Activated CD4-positive, CD25-positive, alpha-beta regulatory T cell (primary cell): Measurements from ENCODE around the gene ST14.
"Not testable (repeated sequence)": the region's sequence is repeated elsewhere in the genome, so short reads cannot be mapped to it uniquely, and the experiment has no call there.

Experiments
- DNase-seq, 4 experiments: peaks; one replicate each; lab custom pipeline; 2025; lab: John Stamatoyannopoulos, UW

ST14 gene

DNA sequence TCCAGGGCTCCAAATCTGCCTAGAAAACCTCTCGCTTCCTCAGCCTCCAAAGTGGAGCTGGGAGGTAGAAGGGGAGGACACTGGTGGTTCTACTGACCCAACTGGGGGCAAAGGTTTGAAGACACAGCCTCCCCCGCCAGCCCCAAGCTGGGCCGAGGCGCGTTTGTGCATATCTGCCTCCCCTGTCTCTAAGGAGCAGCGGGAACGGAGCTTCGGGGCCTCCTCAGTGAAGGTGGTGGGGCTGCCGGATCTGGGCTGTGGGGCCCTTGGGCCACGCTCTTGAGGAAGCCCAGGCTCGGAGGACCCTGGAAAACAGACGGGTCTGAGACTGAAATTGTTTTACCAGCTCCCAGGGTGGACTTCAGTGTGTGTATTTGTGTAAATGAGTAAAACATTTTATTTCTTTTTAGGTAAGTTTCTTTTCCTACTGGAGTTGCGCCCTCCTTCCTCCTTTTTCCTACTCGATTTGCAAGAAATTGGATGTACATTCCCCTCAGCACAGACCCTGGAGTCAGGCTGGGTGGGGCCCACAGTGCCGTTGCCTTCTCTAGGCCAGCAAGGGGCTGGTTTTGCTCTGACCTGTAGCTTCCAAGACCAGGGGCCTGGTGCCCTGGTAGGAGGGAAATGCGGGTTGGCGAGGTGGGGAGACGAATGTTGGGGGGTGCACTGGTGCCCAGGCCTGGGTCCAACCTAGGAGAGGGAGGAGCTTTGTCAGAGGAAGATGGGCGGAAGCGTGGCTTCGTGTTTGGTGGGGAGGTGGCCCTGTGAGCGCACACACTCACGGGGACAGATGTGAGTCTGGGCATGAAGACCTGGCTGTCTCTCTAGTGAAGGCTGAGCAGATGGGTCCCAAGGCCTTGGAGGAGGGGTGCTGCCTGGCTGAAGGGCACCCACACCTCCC, 50.6 kb downstream of the ST14 start:
- DNase-seq: no peak

DNA sequence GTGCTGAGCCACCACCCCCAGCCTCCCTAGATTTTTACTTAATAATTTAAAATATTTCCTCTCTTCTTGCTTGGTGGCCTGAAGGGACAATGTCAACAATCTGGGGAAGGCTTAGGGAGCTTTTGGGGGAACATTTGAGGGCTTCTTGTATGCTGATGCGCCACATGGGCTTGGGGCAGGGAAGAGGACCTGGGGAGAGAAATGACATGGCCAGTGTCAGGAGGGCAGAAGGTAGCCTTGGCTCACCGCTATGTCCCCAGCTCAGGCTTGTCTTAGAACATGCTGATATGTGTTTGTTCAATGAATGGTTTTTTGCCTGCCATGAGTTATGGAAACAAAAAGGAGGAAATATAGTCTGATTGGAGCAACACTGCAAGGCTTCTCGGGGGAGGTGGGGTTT, 51.6 kb downstream of the ST14 start:
- DNase-seq: no peak

- DNase-seq: no peak
These were observed 52.3 kb downstream of the ST14 start for GRCh38 chr11:130211781-130212401.

DNA sequence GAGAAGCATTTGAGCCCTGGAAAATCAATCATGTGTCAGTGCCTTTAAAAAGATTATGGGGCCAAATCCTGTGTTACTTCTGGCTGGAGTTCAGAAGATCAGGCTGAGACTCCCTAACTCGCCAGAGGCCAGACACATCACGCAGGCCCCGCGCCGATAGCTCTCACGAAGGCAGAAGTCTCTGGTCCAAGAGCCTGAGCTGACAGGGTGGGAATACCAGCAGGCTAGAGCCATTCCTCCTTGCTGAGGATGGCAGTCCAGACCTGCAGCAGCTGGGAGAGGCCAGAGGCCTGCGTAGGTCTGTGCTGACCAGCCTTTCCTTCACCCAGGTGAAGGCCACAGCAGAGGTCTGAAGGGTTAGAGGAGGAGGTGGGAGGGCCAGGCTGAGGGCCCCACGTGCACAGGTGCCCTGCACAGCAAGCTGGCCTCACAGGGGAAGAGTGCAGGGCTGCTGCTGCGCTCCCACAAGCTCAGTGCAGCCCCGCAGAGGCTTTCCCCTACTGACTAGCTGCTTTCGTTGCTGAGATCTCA, 52.9 kb downstream of the ST14 start:
- DNase-seq: no peak

DNA sequence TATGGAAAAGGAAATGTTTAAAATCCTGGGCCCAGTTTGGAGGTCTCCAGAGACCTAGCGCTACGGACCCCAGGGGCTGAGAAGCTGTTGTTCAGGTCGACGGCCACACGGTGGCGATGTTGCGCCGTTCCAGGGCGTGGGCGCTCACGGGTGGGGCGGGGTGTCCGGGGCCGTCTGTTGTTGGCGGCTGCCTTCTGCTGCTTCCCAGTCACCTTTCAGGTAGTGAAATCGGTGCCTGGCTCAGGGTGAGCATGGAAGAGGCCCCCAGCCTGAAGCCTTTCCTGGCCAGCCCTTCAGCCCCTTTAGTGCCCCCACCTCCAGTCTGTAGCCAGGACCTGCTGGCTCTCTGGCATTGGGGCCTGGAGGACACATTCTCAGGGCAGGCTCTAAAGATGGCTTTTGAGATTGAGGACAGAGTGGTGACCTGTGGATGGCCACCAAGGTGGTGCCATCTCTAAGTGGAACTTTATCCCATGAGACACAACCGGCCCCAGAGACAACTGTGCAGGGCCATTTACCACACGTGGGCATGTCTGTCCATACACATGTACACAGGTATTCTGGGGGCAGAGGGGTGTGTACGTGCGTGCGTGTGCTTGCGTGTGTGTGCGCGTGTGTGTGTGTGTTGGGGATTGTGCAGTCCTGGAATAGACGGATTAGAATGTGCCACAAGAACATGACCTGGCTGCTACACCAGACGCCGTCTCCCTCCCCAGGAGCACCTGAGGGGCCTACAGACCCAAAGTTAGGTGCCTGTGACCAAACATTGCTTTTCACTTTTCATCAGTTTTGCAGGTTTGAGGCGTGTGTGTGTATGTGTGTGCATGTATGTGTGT, 53.8 kb downstream of the ST14 start:
- DNase-seq: peak; percentile 45 to 58 (median 52)

DNA sequence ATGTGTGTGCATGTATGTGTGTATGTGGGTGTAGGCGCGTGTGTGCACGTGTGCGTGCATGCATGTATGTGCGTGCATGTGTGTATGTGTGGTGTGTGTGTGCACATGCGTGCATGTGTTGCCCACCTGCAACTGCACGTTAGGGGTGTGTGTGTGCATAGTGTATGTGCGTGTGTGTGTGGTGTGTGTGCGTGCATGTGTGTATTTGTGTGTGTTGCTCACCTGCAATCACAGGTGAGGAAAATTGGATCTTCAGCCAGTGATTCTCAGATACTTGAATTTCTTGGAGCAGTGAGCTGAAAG, 54.3 kb downstream of the ST14 start:
- no peak for DNase-seq

DNA sequence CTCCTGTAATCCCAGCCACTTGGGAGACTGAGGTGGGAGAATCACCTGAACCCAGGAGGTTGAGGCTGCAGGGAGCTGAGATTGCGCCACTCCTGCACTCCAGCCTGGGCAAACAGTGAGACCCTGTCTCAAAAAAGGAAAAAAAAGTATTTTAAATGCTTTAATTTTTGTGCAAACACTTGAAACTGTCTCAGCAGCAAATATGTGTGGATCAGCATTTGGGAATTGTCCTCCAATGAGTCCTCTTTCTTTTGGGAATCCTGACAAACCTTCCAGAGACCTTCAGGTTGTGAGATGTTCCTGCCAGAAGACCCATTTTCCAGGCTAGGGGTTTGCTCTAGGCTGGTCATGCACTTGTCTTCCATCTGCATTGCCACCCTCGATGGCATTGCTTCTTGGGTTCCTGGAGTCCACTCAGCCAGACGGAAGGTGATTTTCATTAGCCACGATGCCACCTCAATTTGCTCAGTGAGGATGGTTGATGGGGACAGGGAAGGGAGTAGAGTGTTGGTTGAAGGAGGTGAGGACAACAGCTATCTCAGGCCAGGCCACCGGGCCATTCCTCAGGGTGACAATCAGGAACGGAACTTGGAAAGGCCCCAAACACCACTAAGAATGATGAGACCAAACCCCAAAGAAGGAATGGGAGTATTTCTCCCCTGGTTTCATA, 55.4 kb downstream of the ST14 start:
- DNase-seq: no peak

GRCh38 chr11:130215531-130216220, 56.1 kb downstream of the ST14 start:
- no peak for DNase-seq

- no peak for DNase-seq
These were observed 56.6 kb downstream of the ST14 start for GRCh38 chr11:130216221-130216550.

GRCh38 chr11:130216591-130217132, 57.1 kb downstream of the ST14 start:
- no peak for DNase-seq

DNA sequence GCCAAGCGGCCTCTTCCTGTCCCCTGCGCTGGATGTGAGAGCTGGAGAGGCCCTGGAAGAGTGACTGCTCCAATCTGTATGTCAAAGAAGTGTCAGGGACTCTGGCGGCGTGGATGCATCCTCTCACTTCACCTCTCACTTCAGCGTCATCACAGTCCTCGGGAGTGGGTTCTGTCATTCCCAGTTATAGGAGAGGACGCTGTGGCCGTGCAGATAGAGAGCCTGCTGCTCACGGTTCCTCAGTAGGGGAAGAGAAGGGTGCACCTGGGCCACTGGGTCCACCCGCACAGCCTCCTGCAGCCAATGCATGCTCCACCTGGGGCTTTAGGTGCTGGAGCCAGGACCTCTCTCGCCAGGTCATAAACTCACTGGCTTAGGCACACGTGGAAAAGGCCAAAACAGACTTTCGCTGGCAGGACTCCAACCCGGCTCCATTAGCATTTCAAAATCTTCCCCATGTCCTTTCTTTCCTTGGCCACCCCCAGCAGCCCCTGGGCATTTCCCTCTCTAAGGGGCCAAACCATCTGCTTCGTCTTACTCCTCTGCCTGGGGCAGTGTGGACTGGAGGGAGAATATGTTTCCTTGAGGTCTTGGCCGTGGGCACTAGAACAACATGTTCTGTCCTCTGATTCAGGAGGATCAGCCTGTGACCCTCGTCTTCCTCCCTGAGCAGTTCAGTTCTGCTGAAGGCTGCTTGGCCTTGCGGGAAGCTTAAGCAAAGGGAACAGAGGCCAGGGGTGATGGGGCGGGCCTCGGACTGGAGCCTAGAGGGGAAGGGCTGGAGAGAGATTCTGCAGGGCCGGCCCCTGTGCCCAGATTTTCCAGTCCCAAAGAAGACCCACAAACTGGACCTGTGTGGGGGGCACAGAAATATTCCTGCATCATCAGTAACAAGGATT, 57.8 kb downstream of the ST14 start:
- DNase-seq: no peak

GRCh38 chr11:130218501-130219070, 59.0 kb downstream of the ST14 start:
- DNase-seq: no peak

DNA sequence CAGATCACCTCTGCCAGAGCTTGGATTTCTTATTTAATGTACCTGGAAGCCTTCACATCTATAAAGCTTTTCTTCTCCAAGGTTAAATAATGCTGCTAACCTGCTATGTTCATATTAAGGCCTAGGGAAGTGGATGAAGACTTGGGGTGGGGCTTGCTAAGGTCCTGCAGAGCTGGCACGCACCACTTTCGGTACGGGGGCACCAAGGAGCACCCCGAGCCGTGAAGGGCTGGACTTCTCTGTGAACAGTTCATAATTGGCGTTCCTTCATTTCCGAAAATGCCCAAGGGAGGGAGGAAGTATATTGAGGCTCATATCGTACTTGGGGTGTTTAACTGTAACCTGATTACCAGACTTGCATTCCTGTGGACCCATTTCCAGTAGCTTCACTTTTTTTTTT, 59.6 kb downstream of the ST14 start:
- DNase-seq: no peak

GRCh38 chr11:130220311-130221035, 60.9 kb downstream of the ST14 start:
- no peak for DNase-seq

- no peak for DNase-seq
These were observed 63.8 kb downstream of the ST14 start for GRCh38 chr11:130223291-130223971.

DNA sequence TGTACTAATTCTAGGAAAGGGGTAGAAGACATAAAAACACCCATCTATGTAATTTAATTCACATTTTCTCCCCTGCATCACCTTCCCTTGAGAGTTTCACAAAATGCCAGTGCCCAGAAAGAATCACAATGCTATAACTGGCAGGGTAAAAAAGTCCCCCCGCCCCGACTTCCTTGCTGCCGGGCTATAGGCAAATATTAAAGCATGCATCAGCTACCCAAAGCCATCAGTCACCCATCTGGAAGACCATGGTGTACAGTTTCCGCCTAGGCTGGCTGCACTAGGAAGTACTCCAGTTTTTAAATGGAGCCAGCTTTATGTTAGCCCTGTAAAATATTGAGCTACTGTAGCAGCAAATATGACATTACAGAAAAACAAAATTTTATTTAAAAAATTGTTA, 67.8 kb downstream of the ST14 start:
- DNase-seq: no peak

- DNase-seq: not testable (repeated sequence)
These were observed 73.9 kb downstream of the ST14 start for GRCh38 chr11:130233486-130233885.

DNA sequence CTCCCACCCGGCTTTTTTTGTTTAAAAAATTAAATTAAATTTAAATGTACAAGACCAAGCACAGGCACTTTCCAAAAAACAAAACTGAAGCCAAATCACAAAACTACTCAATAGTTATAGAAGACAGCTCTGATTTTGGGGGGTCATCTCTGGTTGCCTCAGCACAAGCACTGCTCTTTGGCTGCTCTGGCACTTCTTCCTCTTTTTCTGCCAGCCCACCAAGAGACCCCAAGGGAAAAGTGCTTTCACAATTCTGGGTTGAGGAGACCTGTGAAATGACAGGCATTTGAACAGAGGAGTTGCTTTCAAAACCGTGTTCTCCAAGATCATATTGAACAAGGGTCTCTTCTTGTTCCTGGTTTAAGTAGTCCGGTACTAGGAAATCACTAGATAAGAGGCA, 74.3 kb downstream of the ST14 start:
- not testable (repeated sequence) for DNase-seq

- DNase-seq: no peak
These were observed 74.7 kb downstream of the ST14 start for GRCh38 chr11:130234315-130234714.
